Sigmoid colon (tissue), 7 donors: Measurements from ENCODE around the gene PIK3IP1. TPM values are rescaled to one million over a fixed set of nuclear protein-coding genes. Genes with fewer than 3 reads are reported as not detected.

Experiments
- DNase-seq: peaks from one replicate; pipeline ENCODE4 v3.0.0-alpha.2; 2019
- H3K27ac ChIP-seq, 4 donors: fragments of 200-600 bp; sonication (generic); one replicate each; pipeline ENCODE4 v1.5.1; 2016 to 2019; ENCODE audit warnings: mild to moderate bottlenecking in 1 of 4
- H3K27me3 ChIP-seq, 3 donors: fragments of 200-600 bp; sonication (generic); one replicate each; pipeline ENCODE4 v1.5.1; 2019; ENCODE audit warnings: mild to moderate bottlenecking in 1 of 3
- H3K36me3 ChIP-seq, 4 donors: fragments of 200-600 bp; sonication (generic); one replicate each; pipeline ENCODE4 v1.5.1; 2016 to 2019
- H3K4me1 ChIP-seq, 4 donors: fragments of 200-600 bp; sonication (generic); one replicate each; pipeline ENCODE4 v1.5.1; 2017 to 2019
- H3K4me3 ChIP-seq, 4 donors: fragments of 200-600 bp; sonication (generic); one replicate each; pipeline ENCODE4 v1.5.1; 2017 to 2019; ENCODE audit warnings: mild to moderate bottlenecking in 2 of 4, moderate library complexity in 1 of 4
- H3K9me3 ChIP-seq, 4 donors: fragments of 200-600 bp in 3 of 4; sonication (generic) in 3 of 4; one replicate each; pipeline versions ENCODE4 v1.5.1 to v1.6.1; 2013 to 2019
- CTCF ChIP-seq, 4 experiments: fragments of 450-650 bp in 3 of 4; fragments of 200-600 bp in 1 of 4; IDR thresholded peaks; one replicate each; pipeline ENCODE4 v1.5.1; 2016 to 2019; ENCODE audit warnings: antibody characterized with exemption in 4 of 4, mild to moderate bottlenecking in 3 of 4, moderate library complexity in 2 of 4
- EP300 ChIP-seq, 4 donors: sonication (generic); formaldehyde crosslinking; IDR thresholded peaks; one replicate each; pipeline ENCODE4 v1.6.1; 2017; ENCODE audit warnings: antibody characterized with exemption in 4 of 4
- POLR2A ChIP-seq, 2 donors: fragments of 450-650 bp; IDR thresholded peaks; one replicate each; pipeline ENCODE4 v1.6.1; 2016; ENCODE audit warnings: antibody characterized with exemption in 2 of 2, mild to moderate bottlenecking in 2 of 2, moderate library complexity in 2 of 2
- POLR2AphosphoS5 ChIP-seq, 4 donors: sonication (generic); formaldehyde crosslinking; IDR thresholded peaks; one replicate each; pipeline ENCODE4 v1.6.1; 2017; ENCODE audit warnings: antibody characterized with exemption in 4 of 4
- WGBS, 2 donors: extraction: QIAGEN DNeasy Blood & Tissue Kit; methylation state at CpG; one replicate each; pipeline ENCODE4 v1.1.7; 2013; 5-methylcytosine and 5-hydroxymethylcytosine counted together
- intact Hi-C: fragments of 100-400 bp; cut with DNase I; formaldehyde crosslinking; loops from one replicate; pipeline ENCODE4 v1.15.1; 2023
- polyA plus RNA-seq, 3 donors: library from polyadenylated mRNA; stranded (reverse); fragments of 200-250 nt; gene quantifications; one replicate each; pipeline ENCODE4 v1.2.3, GENCODE V29; 2013
- total RNA-seq, 4 donors: library from RNA; depleted of rRNA; stranded (reverse); fragments of >200 nt; gene quantifications; one replicate each; pipeline ENCODE4 v1.1.0, GENCODE V29; 2016
- donor health status: healthy with polysubstance abuse.
- donor health status: Bipolar disorder and iron deficiency.
- donor health status: healthy.

The PIK3IP1 gene
- total and polyA plus RNA-seq, 7 donors, result 5.8 to 87.6 (median 49.3) TPM

GRCh38 chr22:31313366-31314147, 21.3 kb upstream of the PIK3IP1 start:
- intact Hi-C loops, result loop anchor here (1.0 to 2.0 kb wide), 2 partner anchors 21 to 101 kb away; partner anchors contain the start of genes LIMK2 and PIK3IP1
- no peaks in the 10 kb centered on the region for H3K36me3 ChIP-seq
- 7 to 40% methylated on average over 6 of the region's 6 CpGs for WGBS, 2 donors
- H3K4me1 ChIP-seq, result peaks cover 0 to 10% (median 6%) of the 10 kb centered on the region in 4 donors
- H3K27ac ChIP-seq, result peak overlapping the region in 2 of 4 donors; percentile 51 to 63
- H3K9me3 ChIP-seq, result no peaks in the 10 kb centered on the region
- TF ChIP-seq POLR2AphosphoS5 (IDR thresholded peaks at IDR 0.05) (peak in 3 of 4 donors; percentile 22 to 46 (median 31)), EP300 (IDR thresholded peaks at IDR 0.05) (no peak), POLR2A (IDR thresholded peaks at IDR 0.05) (no peak), CTCF (IDR thresholded peaks at IDR 0.05) (peak; percentile 56 to 86 (median 82))
- H3K4me3 ChIP-seq, result no peak overlapping the region
- no peaks in the 10 kb centered on the region for H3K27me3 ChIP-seq
- peak; percentile 88 for DNase-seq

GRCh38 chr22:31308181-31308580, 15.9 kb upstream of the PIK3IP1 start:
- no peak overlapping the region for H3K4me3 ChIP-seq
- no peak for DNase-seq
- H3K27ac ChIP-seq, result no peak overlapping the region
- TF ChIP-seq POLR2A (IDR thresholded peaks at IDR 0.05) (no peak), CTCF (IDR thresholded peaks at IDR 0.05) (no peak), POLR2AphosphoS5 (IDR thresholded peaks at IDR 0.05) (no peak), EP300 (IDR thresholded peaks at IDR 0.05) (no peak)
- intact Hi-C loops, result no loop called here
- H3K4me1 ChIP-seq, result peaks cover 0 to 4% (median 1%) of the 10 kb centered on the region in 4 donors
- H3K9me3 ChIP-seq, result no peaks in the 10 kb centered on the region
- no peaks in the 10 kb centered on the region for H3K27me3 ChIP-seq
- no peaks in the 10 kb centered on the region for H3K36me3 ChIP-seq

- H3K27me3 ChIP-seq, result no peaks in the 10 kb centered on the region
- no peaks in the 10 kb centered on the region for H3K4me1 ChIP-seq
- no peaks in the 10 kb centered on the region for H3K9me3 ChIP-seq
- WGBS, 2 donors, result 92 to 94% methylated on average over 3 of the region's 3 CpGs
- intact Hi-C loops, result no loop called here
- no peaks in the 10 kb centered on the region for H3K36me3 ChIP-seq
- TF ChIP-seq EP300 (IDR thresholded peaks at IDR 0.05), result no peak
- TF ChIP-seq POLR2A (IDR thresholded peaks at IDR 0.05), result no peak
- TF ChIP-seq CTCF (IDR thresholded peaks at IDR 0.05), result no peak
- TF ChIP-seq POLR2AphosphoS5 (IDR thresholded peaks at IDR 0.05), result no peak
- no peak for DNase-seq
- H3K4me3 ChIP-seq, result no peak overlapping the region
- no peak overlapping the region for H3K27ac ChIP-seq
Measured at GRCh38 chr22:31305194-31305593, 12.9 kb upstream of the PIK3IP1 start.

- DNase-seq, result no peak
- 87 to 94% methylated on average over 3 of the region's 3 CpGs for WGBS, 2 donors
Measured at GRCh38 chr22:31302537-31302936, 10.2 kb upstream of the PIK3IP1 start.

More at GRCh38 chr22:31302537-31302936, 10.2 kb upstream of the PIK3IP1 start:
- Histone ChIP-seq H3K27ac (no peak overlapping the region), H3K9me3 (no peaks in the 10 kb centered on the region), H3K36me3 (no peaks in the 10 kb centered on the region), H3K4me1 (no peaks in the 10 kb centered on the region), H3K27me3 (no peaks in the 10 kb centered on the region), H3K4me3 (no peak overlapping the region)
- intact Hi-C loops, result no loop called here
- no peak for TF ChIP-seq POLR2AphosphoS5 (IDR thresholded peaks at IDR 0.05)
- TF ChIP-seq POLR2A (IDR thresholded peaks at IDR 0.05), result no peak
- TF ChIP-seq EP300 (IDR thresholded peaks at IDR 0.05), result no peak
- no peak for TF ChIP-seq CTCF (IDR thresholded peaks at IDR 0.05)
